Karpas-422 (cell line): ENCODE measurements around the gene ANKIB1. TPM values are rescaled to one million over a fixed set of nuclear protein-coding genes. Genes with fewer than 3 reads are reported as not detected.
A peak's percentile ranks its signal among the peaks of the same experiment; 100 is the strongest.

Experiments
- DNase-seq: peaks from one replicate; pipeline ENCODE4 v3.0.0-alpha.2; 2015
- H2AFZ ChIP-seq: fragments of 200-600 bp; sonication (generic); 2 replicates; pipeline ENCODE4 v1.6.1; 2014; ENCODE audit warnings: antibody characterized with exemption, low read length, mixed read lengths
- H3K27ac ChIP-seq: fragments of 200-600 bp; sonication (generic); 2 replicates; pipeline ENCODE4 v1.5.1; 2014; ENCODE audit warnings: mild to moderate bottlenecking, low read length, moderate library complexity
- H3K27me3 ChIP-seq: fragments of 200-600 bp; sonication (generic); 2 replicates; pipeline ENCODE4 v1.6.1; 2014; ENCODE audit warnings: low read length, mixed read lengths
- H3K36me3 ChIP-seq: fragments of 200-600 bp; sonication (generic); 2 replicates; pipeline ENCODE4 v1.6.1; 2014; ENCODE audit warnings: low read length, mixed read lengths; ENCODE audit not compliant: insufficient read depth
- H3K4me1 ChIP-seq: fragments of 200-600 bp; sonication (generic); 2 replicates; pipeline ENCODE4 v1.6.1; 2014; ENCODE audit warnings: mild to moderate bottlenecking, low read length, mixed read lengths
- H3K4me2 ChIP-seq: fragments of 200-600 bp; sonication (generic); 2 replicates; pipeline ENCODE4 v1.6.1; 2014; ENCODE audit warnings: low read length, low read depth, mild to moderate bottlenecking; ENCODE audit not compliant: poor library complexity, severe bottlenecking
- H3K4me3 ChIP-seq: fragments of 200-600 bp; sonication (generic); 2 replicates; pipeline ENCODE4 v1.5.1; 2014; ENCODE audit warnings: mild to moderate bottlenecking, antibody characterized with exemption, low read length, mixed read lengths
- H3K79me2 ChIP-seq: fragments of 200-600 bp; sonication (generic); 2 replicates; pipeline ENCODE4 v1.6.1; 2014; ENCODE audit warnings: mild to moderate bottlenecking, low read length, mixed read lengths
- H3K9ac ChIP-seq: fragments of 200-600 bp; sonication (generic); 2 replicates; pipeline ENCODE4 v1.6.0; 2014; ENCODE audit warnings: low read length
- H3K9me2 ChIP-seq: fragments of 200-600 bp; sonication (generic), shearing (Covaris generic); replicated peaks from 2 replicates; pipeline ENCODE4 v1.6.0; 2014; ENCODE audit warnings: mild to moderate bottlenecking, low read length, moderate library complexity; ENCODE audit not compliant: insufficient read depth
- H3K9me3 ChIP-seq: fragments of 300-700, 200-600 bp; sonication (generic); 2 replicates; pipeline ENCODE4 v1.6.1; 2014; ENCODE audit warnings: low read length, mixed read lengths
- H4K20me1 ChIP-seq: fragments of 200-600 bp; sonication (generic); 2 replicates; pipeline ENCODE4 v1.6.1; 2014; ENCODE audit warnings: mild to moderate bottlenecking, antibody characterized with exemption, low read length, low read depth; ENCODE audit not compliant: insufficient read depth
- total RNA-seq: library from RNA; depleted of rRNA; stranded (reverse); fragments of >200 nt; shearing (Covaris generic); gene quantifications from 2 replicates; pipeline ENCODE4 v1.2.3, GENCODE V29; 2014; ENCODE audit warnings: low replicate concordance

The ANKIB1 gene
- total RNA-seq, 1 experiment from 2014 or later: 52.7 TPM

- no peak for DNase-seq
- Histone ChIP-seq H3K9me3 (no peaks in the 10 kb centered on the region), H3K4me2 (no peak overlapping the region), H3K4me3 (no peak overlapping the region), H3K27me3 (no peaks in the 10 kb centered on the region), H3K4me1 (peaks cover 54% of the 10 kb centered on the region), H3K36me3 (no peaks in the 10 kb centered on the region), H3K9ac (no peak overlapping the region), H3K9me2 (no peaks in the 10 kb centered on the region), H3K27ac (peak overlapping the region; percentile 2; the same call in 1 of the 2 replicates), H2AFZ (no peak overlapping the region), H3K79me2 (peaks cover 97% of the 10 kb centered on the region), H4K20me1 (no peaks in the 10 kb centered on the region)
Observed at GRCh38 chr7:92279396-92280031, 33.7 kb downstream of the ANKIB1 start.

GRCh38 chr7:92281031-92281430 lies 35.3 kb downstream of the ANKIB1 start:
- Histone ChIP-seq H3K9ac (no peak overlapping the region), H3K27me3 (no peaks in the 10 kb centered on the region), H3K36me3 (no peaks in the 10 kb centered on the region), H3K4me3 (no peak overlapping the region), H3K4me1 (peaks cover 39% of the 10 kb centered on the region), H3K9me3 (no peaks in the 10 kb centered on the region), H4K20me1 (no peaks in the 10 kb centered on the region), H3K27ac (no peak overlapping the region), H2AFZ (no peak overlapping the region), H3K4me2 (no peak overlapping the region), H3K79me2 (peaks cover 97% of the 10 kb centered on the region), H3K9me2 (no peaks in the 10 kb centered on the region)
- DNase-seq: no peak

GRCh38 chr7:92282221-92282814 lies 36.5 kb downstream of the ANKIB1 start:
- Histone ChIP-seq H3K4me2 (peak overlapping the region; percentile 7), H3K36me3 (no peaks in the 10 kb centered on the region), H3K4me1 (peaks cover 26% of the 10 kb centered on the region), H4K20me1 (no peaks in the 10 kb centered on the region), H3K27ac (peak overlapping the region; percentile 48), H3K4me3 (no peak overlapping the region), H3K9ac (no peak overlapping the region), H3K9me2 (no peaks in the 10 kb centered on the region), H3K27me3 (no peaks in the 10 kb centered on the region), H2AFZ (no peak overlapping the region), H3K79me2 (peaks cover 97% of the 10 kb centered on the region), H3K9me3 (no peaks in the 10 kb centered on the region)
- no peak for DNase-seq

GRCh38 chr7:92282930-92283329 lies 37.2 kb downstream of the ANKIB1 start:
- Histone ChIP-seq H3K9ac (0 out of 2 replicates have a peak overlapping the region, but pooled peaks have one; percentile 19), H3K4me3 (no peak overlapping the region), H3K9me3 (no peaks in the 10 kb centered on the region), H4K20me1 (no peaks in the 10 kb centered on the region), H2AFZ (no peak overlapping the region), H3K9me2 (no peaks in the 10 kb centered on the region), H3K79me2 (peaks cover 96% of the 10 kb centered on the region), H3K27ac (peak overlapping the region; percentile 48), H3K27me3 (no peaks in the 10 kb centered on the region), H3K4me2 (peak overlapping the region; percentile 7), H3K36me3 (no peaks in the 10 kb centered on the region), H3K4me1 (peaks cover 24% of the 10 kb centered on the region)
- no peak for DNase-seq

GRCh38 chr7:92289321-92289720 lies 43.5 kb downstream of the ANKIB1 start:
- H3K27ac ChIP-seq: no peak overlapping the region
- no peak overlapping the region for H2AFZ ChIP-seq
- H3K9ac ChIP-seq: no peak overlapping the region
- H3K4me3 ChIP-seq: no peak overlapping the region
- no peak overlapping the region for H3K4me2 ChIP-seq
- no peaks in the 10 kb centered on the region for H3K9me2 ChIP-seq
- H4K20me1 ChIP-seq: no peaks in the 10 kb centered on the region
- no peaks in the 10 kb centered on the region for H3K36me3 ChIP-seq
- DNase-seq: no peak
- H3K79me2 ChIP-seq: peaks cover 98% of the 10 kb centered on the region
- H3K4me1 ChIP-seq: peaks cover 38% of the 10 kb centered on the region
- H3K9me3 ChIP-seq: no peaks in the 10 kb centered on the region
- H3K27me3 ChIP-seq: no peaks in the 10 kb centered on the region

- H3K4me3 ChIP-seq: no peak overlapping the region; the same call in 1 of the 2 replicates
- peak overlapping the region; percentile 33 for H3K4me2 ChIP-seq
- H3K27me3 ChIP-seq: no peaks in the 10 kb centered on the region
- H3K27ac ChIP-seq: peak overlapping the region; percentile 35
- H3K36me3 ChIP-seq: peaks cover 11% of the 10 kb centered on the region; the same call in 1 of the 2 replicates
- no peaks in the 10 kb centered on the region for H3K9me2 ChIP-seq
- DNase-seq: peak; percentile 63
- no peak overlapping the region for H2AFZ ChIP-seq
- H3K4me1 ChIP-seq: peaks cover 38% of the 10 kb centered on the region
- no peaks in the 10 kb centered on the region for H4K20me1 ChIP-seq
- no peaks in the 10 kb centered on the region for H3K9me3 ChIP-seq
- peaks cover 88% of the 10 kb centered on the region for H3K79me2 ChIP-seq
- no peak overlapping the region for H3K9ac ChIP-seq
Observed at GRCh38 chr7:92292981-92293380, 47.2 kb downstream of the ANKIB1 start.

GRCh38 chr7:92293896-92294590 lies 48.3 kb downstream of the ANKIB1 start:
- Histone ChIP-seq H3K9ac (no peak overlapping the region), H2AFZ (no peak overlapping the region), H3K27me3 (no peaks in the 10 kb centered on the region), H3K36me3 (peaks cover 15% of the 10 kb centered on the region), H3K79me2 (peaks cover 84% of the 10 kb centered on the region), H3K4me3 (no peak overlapping the region), H3K27ac (peak overlapping the region; percentile 23; the same call in 1 of the 2 replicates), H3K4me1 (peaks cover 38% of the 10 kb centered on the region), H4K20me1 (no peaks in the 10 kb centered on the region), H3K9me3 (no peaks in the 10 kb centered on the region), H3K4me2 (peak overlapping the region; percentile 33), H3K9me2 (no peaks in the 10 kb centered on the region)
- DNase-seq: no peak

- H3K4me2 ChIP-seq: no peak overlapping the region
- H3K27me3 ChIP-seq: no peaks in the 10 kb centered on the region
- DNase-seq: no peak
- H3K9me3 ChIP-seq: no peaks in the 10 kb centered on the region
- H4K20me1 ChIP-seq: no peaks in the 10 kb centered on the region
- H3K9me2 ChIP-seq: no peaks in the 10 kb centered on the region
- no peak overlapping the region for H2AFZ ChIP-seq
- no peak overlapping the region for H3K4me3 ChIP-seq
- H3K36me3 ChIP-seq: peaks cover 25% of the 10 kb centered on the region
- H3K27ac ChIP-seq: no peak overlapping the region
- peaks cover 38% of the 10 kb centered on the region for H3K4me1 ChIP-seq
- no peak overlapping the region for H3K9ac ChIP-seq
- peaks cover 81% of the 10 kb centered on the region for H3K79me2 ChIP-seq
Observed at GRCh38 chr7:92295391-92295790, 49.6 kb downstream of the ANKIB1 start.
